ENCODE results near the gene TMEM231. TPM values are rescaled to one million over a fixed set of nuclear protein-coding genes. Genes with fewer than 3 reads are reported as not detected.

TMEM231 gene
- total and polyA plus RNA-seq, 9 of the 15 experiments (the other 6 are each of a cell fraction or from before 2014, with no cell fraction given), result 1.6 to 27.6 (median 9.1) TPM

DNA sequence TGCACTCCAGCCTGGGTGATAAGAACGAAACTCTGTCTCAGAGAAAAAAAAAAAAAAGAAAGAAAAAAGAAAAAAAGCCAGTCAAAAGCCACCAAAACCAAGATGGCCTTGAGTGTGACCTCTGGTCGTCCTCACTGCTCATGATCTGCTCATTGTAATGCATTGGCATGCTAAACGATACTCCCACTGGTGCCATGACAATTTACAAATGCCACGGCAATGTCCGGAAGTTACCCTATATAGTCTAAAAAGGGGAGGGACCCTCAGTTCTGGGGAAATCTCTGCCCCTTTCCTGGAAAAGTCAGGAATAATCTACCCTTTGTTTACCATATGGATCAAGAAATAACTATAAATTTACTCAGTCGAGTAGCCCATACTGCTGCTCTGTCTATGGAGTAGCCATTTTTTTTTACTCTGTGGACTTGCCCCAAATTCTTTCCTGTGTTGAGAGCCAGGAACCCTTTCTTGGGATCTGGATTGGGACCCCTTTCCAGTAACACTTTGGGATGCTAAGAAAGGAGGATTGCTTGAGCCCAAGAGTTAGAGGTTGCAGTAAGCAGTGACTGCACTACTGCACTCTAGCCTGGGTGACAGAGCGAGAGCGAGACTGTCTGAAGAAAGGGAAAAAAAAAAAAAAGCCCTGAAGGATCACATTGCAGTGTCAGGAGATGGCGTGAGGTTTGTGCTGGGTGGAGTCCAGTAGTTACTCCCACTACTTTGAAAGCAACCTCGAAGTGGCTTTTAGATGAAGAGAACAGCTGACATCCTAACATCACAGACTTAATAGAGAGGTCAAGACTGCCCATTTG lies 3.7 kb upstream of the TMEM231 start (continued):
- TF ChIP-seq PHF8 (IDR thresholded peaks at IDR 0.05; ENCODE audit: borderline replicate concordance, low read length), result peak; percentile 42; the same call in 1 of the 2 replicates
- TF ChIP-seq ZNF639 (CRISPR knock-in tag; conservative IDR thresholded peaks at IDR 0.05 in 1 of 2, IDR thresholded peaks at IDR 0.05 in 1 of 2), result peak in 1 of 2 experiments; percentile 27; a peak in 1 of 4 replicates
- peak; percentile 70 to 97; a peak in 3 of 4 replicates for TF ChIP-seq SRF (CRISPR knock-in tag; IDR thresholded peaks at IDR 0.05)
- TF ChIP-seq ATF7 (IDR thresholded peaks at IDR 0.05), result peak; percentile 33; the same call in 1 of the 2 replicates
- TF ChIP-seq ETV6 (IDR thresholded peaks at IDR 0.05; ENCODE audit: borderline replicate concordance in 1 of 2, low read depth in 2 of 2, low read length in 1 of 2), result no peak
- no peak for TF ChIP-seq ETV6 (CRISPR knock-in tag; IDR thresholded peaks at IDR 0.05; ENCODE audit: borderline replicate concordance)
- TF ChIP-seq CBX3 (IDR thresholded peaks at IDR 0.05; ENCODE audit: borderline replicate concordance in 1 of 2, low read length in 2 of 2), result 0 out of 3 replicates have a peak, but pooled peaks of 1 of the 2 experiments have one; percentile 32
- no peak for TF ChIP-seq ZBTB43 (CRISPR knock-in tag; IDR thresholded peaks at IDR 0.05)
- TF ChIP-seq POLR2B (IDR thresholded peaks at IDR 0.05; ENCODE audit: low read depth, partially characterized antibody), result peak; percentile 57
- peak; percentile 48 for TF ChIP-seq TBP (optimal IDR thresholded peaks at IDR 0.05; ENCODE audit: low read depth, low read length)
- TF ChIP-seq SRSF7 (optimal IDR thresholded peaks at IDR 0.05; ENCODE audit: low read depth, low read length), result no peak
- TF ChIP-seq, protein P1, sequence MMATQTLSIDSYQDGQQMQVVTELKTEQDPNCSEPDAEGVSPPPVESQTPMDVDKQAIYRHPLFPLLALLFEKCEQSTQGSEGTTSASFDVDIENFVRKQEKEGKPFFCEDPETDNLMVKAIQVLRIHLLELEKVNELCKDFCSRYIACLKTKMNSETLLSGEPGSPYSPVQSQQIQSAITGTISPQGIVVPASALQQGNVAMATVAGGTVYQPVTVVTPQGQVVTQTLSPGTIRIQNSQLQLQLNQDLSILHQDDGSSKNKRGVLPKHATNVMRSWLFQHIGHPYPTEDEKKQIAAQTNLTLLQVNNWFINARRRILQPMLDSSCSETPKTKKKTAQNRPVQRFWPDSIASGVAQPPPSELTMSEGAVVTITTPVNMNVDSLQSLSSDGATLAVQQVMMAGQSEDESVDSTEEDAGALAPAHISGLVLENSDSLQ (IDR thresholded peaks at IDR 0.05), result peak; percentile 76
- peak; percentile 63; the same call in 1 of the 2 replicates for TF ChIP-seq HDAC2 (IDR thresholded peaks at IDR 0.05)
- 0 out of 2 replicates have a peak, but pooled peaks have one; percentile 7 for TF ChIP-seq NFIC (IDR thresholded peaks at IDR 0.05)
- TF ChIP-seq ZNF592 (IDR thresholded peaks at IDR 0.05), result 0 out of 2 replicates have a peak, but pooled peaks have one; percentile 20
- 0 out of 2 replicates have a peak, but pooled peaks have one; percentile 37 for TF ChIP-seq SMARCE1 (IDR thresholded peaks at IDR 0.05)
- TF ChIP-seq YY1 (IDR thresholded peaks at IDR 0.05; ENCODE audit: borderline replicate concordance in 1 of 3, control insufficient read depth in 1 of 3, extremely low read depth in 1 of 3, insufficient read depth in 3 of 3, insufficient read length in 1 of 3, insufficient replicate concordance in 2 of 3, low read depth in 1 of 3, low read length in 2 of 3), result peak in 1 of 3 experiments; percentile 70
